22Rv1 (cell line): ENCODE data around the gene LGR6.
"Not testable (repeated sequence)": the region's sequence is repeated elsewhere in the genome, so short reads cannot be mapped to it uniquely, and the experiment has no call there.

ENCODE experiments used
- H3K27ac ChIP-seq: fragments of 450-650 bp; 2 replicates; pipeline ENCODE4 v1.5.1; 2017
- ZFX ChIP-seq: fragments of 450-650 bp; IDR thresholded peaks from 2 replicates; pipeline ENCODE4 v1.6.1; 2017; ENCODE audit warnings: antibody characterized with exemption, borderline replicate concordance
- TF ChIP-seq, protein P1 (sequence below): fragments of 450-650 bp; IDR thresholded peaks from 2 replicates; pipeline ENCODE4 v1.5.1; 2017; ENCODE audit warnings: mild to moderate bottlenecking

The LGR6 gene

DNA sequence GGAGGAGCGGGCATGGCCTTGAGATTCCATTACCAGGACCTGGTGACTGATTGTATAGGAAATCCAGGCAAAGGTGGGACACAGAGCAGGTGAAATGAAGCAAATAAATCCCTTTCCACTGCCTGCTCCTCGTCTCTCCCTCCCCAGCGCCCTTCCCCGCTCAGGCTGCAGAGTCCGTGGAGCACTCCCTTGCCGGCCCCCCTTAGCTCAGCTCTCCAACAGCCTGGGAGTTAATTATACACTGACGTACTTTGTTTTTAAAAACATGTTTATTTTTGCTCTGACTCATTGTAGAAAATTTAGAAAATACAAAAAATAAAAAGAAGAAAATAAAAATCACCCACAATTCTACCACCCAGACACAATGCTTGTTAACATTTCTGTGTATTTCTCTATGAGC lies 61.7 kb downstream of the LGR6 start:
- no peak for TF ChIP-seq ZFX
- TF ChIP-seq, protein P1, sequence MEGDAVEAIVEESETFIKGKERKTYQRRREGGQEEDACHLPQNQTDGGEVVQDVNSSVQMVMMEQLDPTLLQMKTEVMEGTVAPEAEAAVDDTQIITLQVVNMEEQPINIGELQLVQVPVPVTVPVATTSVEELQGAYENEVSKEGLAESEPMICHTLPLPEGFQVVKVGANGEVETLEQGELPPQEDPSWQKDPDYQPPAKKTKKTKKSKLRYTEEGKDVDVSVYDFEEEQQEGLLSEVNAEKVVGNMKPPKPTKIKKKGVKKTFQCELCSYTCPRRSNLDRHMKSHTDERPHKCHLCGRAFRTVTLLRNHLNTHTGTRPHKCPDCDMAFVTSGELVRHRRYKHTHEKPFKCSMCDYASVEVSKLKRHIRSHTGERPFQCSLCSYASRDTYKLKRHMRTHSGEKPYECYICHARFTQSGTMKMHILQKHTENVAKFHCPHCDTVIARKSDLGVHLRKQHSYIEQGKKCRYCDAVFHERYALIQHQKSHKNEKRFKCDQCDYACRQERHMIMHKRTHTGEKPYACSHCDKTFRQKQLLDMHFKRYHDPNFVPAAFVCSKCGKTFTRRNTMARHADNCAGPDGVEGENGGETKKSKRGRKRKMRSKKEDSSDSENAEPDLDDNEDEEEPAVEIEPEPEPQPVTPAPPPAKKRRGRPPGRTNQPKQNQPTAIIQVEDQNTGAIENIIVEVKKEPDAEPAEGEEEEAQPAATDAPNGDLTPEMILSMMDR, result no peak
- H3K27ac ChIP-seq, result no peak overlapping the region

DNA sequence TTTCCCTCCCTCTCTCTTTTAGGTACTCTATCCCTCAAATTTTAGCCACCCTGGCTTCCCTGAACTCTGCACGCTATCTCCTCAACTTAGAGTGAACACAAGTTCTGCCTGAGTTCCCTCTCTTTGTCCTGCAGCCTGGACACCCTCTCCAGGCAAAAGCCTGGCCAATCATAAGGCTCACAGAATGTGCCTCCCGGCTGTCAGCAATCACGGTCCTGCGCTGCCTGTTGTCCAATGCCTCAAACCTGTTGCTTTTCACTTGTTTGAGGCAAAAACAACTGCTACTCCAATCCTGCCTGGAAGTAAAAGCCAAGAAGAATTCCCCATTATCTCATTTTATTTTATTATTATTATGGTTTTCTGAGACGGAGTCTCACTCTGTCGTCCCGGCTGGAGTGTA lies 66.1 kb downstream of the LGR6 start:
- no peak overlapping the region for H3K27ac ChIP-seq
- TF ChIP-seq ZFX, result no peak
- TF ChIP-seq, protein P1, result no peak

GRCh38 chr1:202261209-202261958 lies 67.8 kb downstream of the LGR6 start:
- H3K27ac ChIP-seq, result not testable (repeated sequence)

GRCh38 chr1:202263628-202264027 lies 70.0 kb downstream of the LGR6 start:
- no peak for TF ChIP-seq ZFX
- TF ChIP-seq, protein P1, result no peak
- H3K27ac ChIP-seq, result no peak overlapping the region

- TF ChIP-seq, protein P1, result no peak
- no peak for TF ChIP-seq ZFX
- no peak overlapping the region for H3K27ac ChIP-seq
These were observed 70.7 kb downstream of the LGR6 start for GRCh38 chr1:202264300-202264699.

DNA sequence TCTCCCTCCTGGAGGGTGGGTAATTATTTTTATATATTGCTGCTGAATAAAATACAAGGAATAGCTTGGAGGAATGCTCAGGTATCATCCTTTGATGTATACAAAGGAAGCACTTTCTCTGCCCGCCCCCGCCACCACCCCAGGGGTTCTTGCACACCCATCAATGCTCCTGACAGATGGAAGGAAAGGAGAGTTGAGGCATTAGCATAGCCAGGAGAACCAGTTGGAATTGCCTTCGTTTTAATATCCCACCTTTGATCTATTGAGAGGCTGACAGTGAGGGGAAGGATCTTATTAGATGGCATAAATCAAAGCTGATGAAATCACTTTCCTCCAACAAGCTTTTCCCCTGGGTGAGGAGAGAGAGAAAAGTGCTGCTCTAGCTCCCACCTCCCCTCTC lies 71.1 kb downstream of the LGR6 start:
- H3K27ac ChIP-seq, result no peak overlapping the region
- no peak for TF ChIP-seq ZFX
- TF ChIP-seq, protein P1, result no peak

GRCh38 chr1:202266061-202266765 lies 72.6 kb downstream of the LGR6 start:
- H3K27ac ChIP-seq, result no peak overlapping the region
- no peak for TF ChIP-seq ZFX
- TF ChIP-seq, protein P1, result no peak
